ENCODE results near the gene CTIF.

The CTIF gene

DNA sequence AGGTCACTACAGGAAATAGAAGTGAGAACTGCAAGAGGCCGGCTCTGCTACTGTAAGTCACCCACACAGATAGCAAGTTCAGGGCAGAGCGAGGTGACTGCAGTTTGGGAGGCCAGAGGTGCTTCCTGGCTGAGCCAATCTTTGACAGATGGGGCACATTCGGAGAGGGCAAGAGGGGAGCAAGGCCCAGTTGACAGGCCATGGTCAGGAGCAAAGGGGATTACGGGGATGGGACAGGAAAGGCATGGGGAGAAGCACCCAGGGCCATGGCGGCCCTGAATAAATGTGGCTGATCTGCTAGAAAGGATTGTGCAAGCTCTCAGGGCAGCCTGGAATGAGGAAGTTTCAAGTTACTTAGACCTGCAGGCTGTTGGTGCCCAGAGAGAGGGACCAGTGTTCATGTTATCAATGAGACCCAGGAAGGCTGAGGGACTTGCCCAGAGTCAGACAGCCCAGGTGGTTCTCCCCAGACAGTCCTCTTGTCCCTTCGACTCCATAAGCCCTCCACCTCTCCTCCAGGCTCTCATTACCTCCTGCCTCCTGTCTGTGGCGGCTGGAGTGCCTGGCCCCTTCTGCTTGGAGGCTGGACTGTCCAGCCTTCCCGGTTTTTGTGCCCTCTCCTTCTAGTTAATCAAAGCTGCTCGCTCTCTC lies 123.3 kb downstream of the CTIF start:
- no peak overlapping the region for H3K4me3 ChIP-seq (ENCODE audit: low read length in 2 of 2)
- no peak overlapping the region for H3K4me2 ChIP-seq (ENCODE audit: insufficient read depth, low read length, poor library complexity, severe bottlenecking)
- no peak overlapping the region for H4K8ac ChIP-seq (ENCODE audit: low read depth, low read length)
- peaks cover 12% of the 10 kb centered on the region in 2 donors for H3K9me3 ChIP-seq (replicated peaks in 1 of 2; ENCODE audit: control insufficient read depth in 2 of 2, insufficient read depth in 1 of 2, low read depth in 1 of 2, low read length in 2 of 2)
- H2BK5ac ChIP-seq (ENCODE audit: low read length) = no peak overlapping the region
- H2AFZ ChIP-seq (ENCODE audit: low read length) = no peak overlapping the region
- H3K79me1 ChIP-seq (ENCODE audit: low read depth, low read length) = peaks cover 2% of the 10 kb centered on the region
- H3K4ac ChIP-seq (ENCODE audit: low read length) = peak overlapping the region; percentile 13
- no peak overlapping the region for H2BK12ac ChIP-seq (ENCODE audit: low read length)
- no peak for DNase-seq (ENCODE audit: low spot score)
- H4K91ac ChIP-seq (ENCODE audit: low read depth, low read length, poor library complexity) = no peak overlapping the region
- H3K27me3 ChIP-seq (ENCODE audit: control insufficient read depth in 3 of 3, insufficient read depth in 3 of 3, low read depth in 1 of 3, low read length in 3 of 3) = peaks cover 0 to 2% (median 0%) of the 10 kb centered on the region in 3 experiments
- no peak overlapping the region for H3K14ac ChIP-seq (ENCODE audit: low read length)
- H3K36me3 ChIP-seq (replicated peaks in 1 of 2; ENCODE audit: control insufficient read depth in 2 of 2, insufficient read depth in 2 of 2, low read length in 2 of 2) = peaks cover 0 to 5% of the 10 kb centered on the region in 2 donors
- H2BK120ac ChIP-seq (ENCODE audit: low read depth, low read length) = no peak overlapping the region
- no peak overlapping the region for H3K23ac ChIP-seq (ENCODE audit: low read depth, low read length, poor library complexity)
- peak overlapping the region; percentile 73 for H3K9ac ChIP-seq (ENCODE audit: low read depth, low read length, poor library complexity)
- H3K4me1 ChIP-seq (ENCODE audit: control insufficient read depth in 2 of 2, insufficient read depth in 1 of 2, low read depth in 1 of 2, low read length in 2 of 2) = peaks cover 8 to 9% of the 10 kb centered on the region in 2 donors
- no CpG with 5 or more reads among the region's 9 CpGs for WGBS, 2 donors (ENCODE audit: extremely low coverage in 2 of 2, insufficient read length in 2 of 2, insufficient replicate concordance in 1 of 2)
- no peak overlapping the region for H3K27ac ChIP-seq (replicated peaks; ENCODE audit: low read length)
- peak overlapping the region; percentile 88 for H3K18ac ChIP-seq (ENCODE audit: low read length)
- H2AK5ac ChIP-seq (ENCODE audit: low read depth, low read length) = peak overlapping the region; percentile 61
- no peak overlapping the region for H2BK15ac ChIP-seq (ENCODE audit: low read length)

DNA sequence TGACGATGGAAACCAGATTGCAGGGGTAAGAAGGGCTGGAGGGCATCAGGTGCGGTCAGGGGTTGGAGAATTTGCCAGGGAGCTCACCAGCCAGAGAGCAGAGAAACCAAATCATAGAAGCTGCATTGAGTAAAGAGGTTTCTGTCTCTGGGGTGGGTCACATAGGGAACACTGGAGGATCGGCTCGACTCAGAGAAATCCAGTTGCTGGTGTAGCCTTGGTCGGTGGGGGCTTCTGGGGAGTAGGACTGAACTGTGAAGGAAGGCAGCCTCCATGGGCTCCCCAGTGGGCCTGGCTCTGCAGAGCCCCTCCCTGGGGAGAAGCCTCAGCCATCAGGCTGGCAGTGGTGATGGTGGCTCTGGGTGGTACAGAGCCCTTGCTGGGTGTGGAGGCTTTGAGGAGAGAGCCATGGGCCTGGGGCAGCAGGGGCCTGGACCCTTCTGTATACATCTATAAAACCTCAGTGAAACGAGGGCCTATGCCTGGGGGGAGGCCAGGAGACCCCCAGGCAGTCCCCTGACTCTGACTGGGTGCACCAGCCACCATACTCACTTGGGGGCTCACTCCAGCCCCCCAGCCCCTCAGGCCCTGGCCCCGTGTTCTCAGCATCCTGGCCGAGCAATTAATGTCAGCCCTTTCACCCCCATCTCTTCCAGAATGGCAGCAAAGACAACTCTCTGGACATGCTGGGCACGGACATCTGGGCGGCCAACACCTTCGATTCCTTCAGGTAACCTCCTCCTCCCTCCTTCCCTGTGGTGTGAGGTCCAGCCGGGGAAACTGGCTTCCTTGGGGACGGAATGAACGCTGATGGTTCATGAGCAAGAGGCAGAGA lies 124.5 kb downstream of the CTIF start:
- Histone ChIP-seq H3K9me3 (replicated peaks in 1 of 2; ENCODE audit: control insufficient read depth in 2 of 2, insufficient read depth in 1 of 2, low read depth in 1 of 2, low read length in 2 of 2) (peaks cover 7 to 12% of the 10 kb centered on the region in 2 donors), H4K91ac (ENCODE audit: low read depth, low read length, poor library complexity) (no peak overlapping the region), H4K8ac (ENCODE audit: low read depth, low read length) (no peak overlapping the region), H3K4me3 (ENCODE audit: low read length in 2 of 2) (no peak overlapping the region), H3K4me2 (ENCODE audit: insufficient read depth, low read length, poor library complexity, severe bottlenecking) (no peak overlapping the region), H3K36me3 (replicated peaks in 1 of 2; ENCODE audit: control insufficient read depth in 2 of 2, insufficient read depth in 2 of 2, low read length in 2 of 2) (peaks cover 0 to 5% of the 10 kb centered on the region in 2 donors), H3K27ac (replicated peaks; ENCODE audit: low read length) (no peak overlapping the region), H3K4ac (ENCODE audit: low read length) (no peak overlapping the region), H3K4me1 (ENCODE audit: control insufficient read depth in 2 of 2, insufficient read depth in 1 of 2, low read depth in 1 of 2, low read length in 2 of 2) (peaks cover 4 to 7% of the 10 kb centered on the region in 2 donors), H3K27me3 (ENCODE audit: control insufficient read depth in 3 of 3, insufficient read depth in 3 of 3, low read depth in 1 of 3, low read length in 3 of 3) (peaks cover 0 to 2% (median 0%) of the 10 kb centered on the region in 3 experiments), H3K23ac (ENCODE audit: low read depth, low read length, poor library complexity) (no peak overlapping the region), H3K14ac (ENCODE audit: low read length) (no peak overlapping the region), H3K9ac (ENCODE audit: low read depth, low read length, poor library complexity) (no peak overlapping the region), H2BK5ac (ENCODE audit: low read length) (no peak overlapping the region), H2AFZ (ENCODE audit: low read length) (no peak overlapping the region), H2BK120ac (ENCODE audit: low read depth, low read length) (no peak overlapping the region), H2BK15ac (ENCODE audit: low read length) (no peak overlapping the region), H2BK12ac (ENCODE audit: low read length) (no peak overlapping the region), H3K18ac (ENCODE audit: low read length) (peak overlapping the region; percentile 18), H2AK5ac (ENCODE audit: low read depth, low read length) (peak overlapping the region; percentile 66), H3K79me1 (ENCODE audit: low read depth, low read length) (peaks cover 2% of the 10 kb centered on the region)
- WGBS, 2 donors (ENCODE audit: extremely low coverage in 2 of 2, insufficient read length in 2 of 2, insufficient replicate concordance in 1 of 2) = no CpG with 5 or more reads among the region's 14 CpGs
- no peak for DNase-seq (ENCODE audit: low spot score)

DNA sequence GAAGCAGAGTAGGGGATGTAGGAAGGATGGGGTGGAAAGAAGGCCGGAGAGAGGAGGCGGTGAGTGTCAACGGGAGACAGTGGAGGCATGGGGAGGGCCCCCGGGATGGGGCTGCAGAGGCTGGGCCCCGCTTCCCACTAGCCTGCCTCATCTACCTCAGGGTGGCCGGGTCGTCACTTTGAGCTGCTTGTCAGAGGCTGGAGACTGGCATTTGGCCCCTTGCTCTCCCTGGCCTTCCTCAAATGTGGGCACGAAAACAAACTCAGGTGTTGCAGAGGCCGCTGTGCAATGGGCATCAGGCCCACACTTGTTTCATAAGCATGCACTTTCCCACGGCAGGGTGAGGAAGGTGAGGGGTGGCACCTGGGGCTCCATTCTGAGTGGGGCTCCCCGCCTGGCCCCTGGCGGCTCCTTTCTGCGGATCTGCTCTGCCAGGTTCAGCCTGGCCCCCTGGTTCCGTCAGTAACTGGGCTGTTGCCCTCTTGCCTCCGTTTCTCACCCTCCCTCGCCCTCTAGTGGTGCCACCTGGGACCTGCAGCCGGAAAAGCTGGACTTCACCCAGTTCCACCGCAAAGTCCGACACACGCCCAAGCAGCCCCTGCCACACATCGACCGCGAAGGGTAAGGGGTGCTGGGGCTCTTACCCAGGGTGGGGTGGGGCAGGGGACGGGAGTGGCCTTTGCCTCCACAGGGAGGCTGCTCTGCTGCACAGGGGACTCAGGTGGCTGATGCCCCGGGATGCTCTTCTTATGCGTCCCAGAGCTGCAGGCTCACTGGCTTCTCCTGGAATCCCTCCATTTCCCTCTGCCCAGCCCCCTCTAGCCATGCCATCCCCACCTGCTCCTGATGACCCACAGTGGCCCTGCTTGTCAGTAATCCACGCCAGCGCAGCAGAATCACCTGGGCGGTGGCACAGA lies 125.4 kb downstream of the CTIF start:
- no peak overlapping the region for H2BK15ac ChIP-seq (ENCODE audit: low read length)
- no peak overlapping the region for H3K4ac ChIP-seq (ENCODE audit: low read length)
- H4K8ac ChIP-seq (ENCODE audit: low read depth, low read length) = no peak overlapping the region
- peaks cover 0 to 5% of the 10 kb centered on the region in 2 donors for H3K36me3 ChIP-seq (replicated peaks in 1 of 2; ENCODE audit: control insufficient read depth in 2 of 2, insufficient read depth in 2 of 2, low read length in 2 of 2)
- H3K27me3 ChIP-seq (ENCODE audit: control insufficient read depth in 3 of 3, insufficient read depth in 3 of 3, low read depth in 1 of 3, low read length in 3 of 3) = peaks cover 0 to 2% (median 0%) of the 10 kb centered on the region in 3 experiments
- H3K18ac ChIP-seq (ENCODE audit: low read length) = no peak overlapping the region
- H2AK5ac ChIP-seq (ENCODE audit: low read depth, low read length) = peak overlapping the region; percentile 66
- H3K9ac ChIP-seq (ENCODE audit: low read depth, low read length, poor library complexity) = no peak overlapping the region
- no peak overlapping the region for H3K4me3 ChIP-seq (ENCODE audit: low read length in 2 of 2)
- no peak overlapping the region for H3K4me2 ChIP-seq (ENCODE audit: insufficient read depth, low read length, poor library complexity, severe bottlenecking)
- H3K14ac ChIP-seq (ENCODE audit: low read length) = no peak overlapping the region
- H3K9me3 ChIP-seq (replicated peaks in 1 of 2; ENCODE audit: control insufficient read depth in 2 of 2, insufficient read depth in 1 of 2, low read depth in 1 of 2, low read length in 2 of 2) = peaks cover 6 to 12% of the 10 kb centered on the region in 2 donors
- no peak overlapping the region for H2BK120ac ChIP-seq (ENCODE audit: low read depth, low read length)
- peak; percentile 66 for DNase-seq (ENCODE audit: low spot score)
- no CpG with 5 or more reads among the region's 29 CpGs for WGBS, 2 donors (ENCODE audit: extremely low coverage in 2 of 2, insufficient read length in 2 of 2, insufficient replicate concordance in 1 of 2)
- H3K79me1 ChIP-seq (ENCODE audit: low read depth, low read length) = peaks cover 4% of the 10 kb centered on the region
- H4K91ac ChIP-seq (ENCODE audit: low read depth, low read length, poor library complexity) = no peak overlapping the region
- no peak overlapping the region for H2BK12ac ChIP-seq (ENCODE audit: low read length)
- no peak overlapping the region for H3K27ac ChIP-seq (replicated peaks; ENCODE audit: low read length)
- H3K4me1 ChIP-seq (ENCODE audit: control insufficient read depth in 2 of 2, insufficient read depth in 1 of 2, low read depth in 1 of 2, low read length in 2 of 2) = peaks cover 4 to 7% of the 10 kb centered on the region in 2 donors
- no peak overlapping the region for H2AFZ ChIP-seq (ENCODE audit: low read length)
- H2BK5ac ChIP-seq (ENCODE audit: low read length) = no peak overlapping the region
- H3K23ac ChIP-seq (ENCODE audit: low read depth, low read length, poor library complexity) = peak overlapping the region; percentile 10
